SK-N-SH (cell line): ENCODE data around the gene GSG1L. TPM values are rescaled to one million over a fixed set of nuclear protein-coding genes. Genes with fewer than 3 reads are reported as not detected.

Experiments
- CTCF ChIA-PET: fragments of 300-600, 350-600 bp; formaldehyde crosslinking; extraction: SDS; loops from one replicate; lab custom pipeline; 2021; lab: Yijun Ruan, JAX
- POLR2A ChIA-PET: fragments of 350-600 bp; sonication (Branson Sonifier 250); formaldehyde crosslinking; extraction: SDS; loops from one replicate; lab custom pipeline; 2020; ENCODE audit warnings: antibody characterized with exemption, inconsistent platforms; lab: Yijun Ruan, JAX
- DNase-seq: peaks from one replicate; pipeline ENCODE4 v3.0.0; 2012
- H2AFZ ChIP-seq: fragments of 200-600 bp; sonication (generic); 2 replicates; pipeline ENCODE4 v1.8.1; 2016; ENCODE audit warnings: antibody characterized with exemption, mild to moderate bottlenecking, low read depth
- H3F3A ChIP-seq: fragments of 200-600 bp; sonication (generic); replicated peaks from 2 replicates; pipeline ENCODE3; 2016; ENCODE audit warnings: antibody characterized with exemption, mild to moderate bottlenecking; ENCODE audit not compliant: insufficient read depth
- H3K27ac ChIP-seq, 2 experiments: fragments of 200-500 bp in 1 of 2; fragments of 200-600 bp in 1 of 2; sonication (Bioruptor generic) in 1 of 2; sonication (generic), shearing (Covaris generic) in 1 of 2; 2 replicates each; pipeline versions ENCODE4 v1.5.1 to v1.6.1; 2014 to 2016; ENCODE audit warnings: low read depth in 2 of 2, inconsistent platforms in 1 of 2, low read length in 1 of 2, mild to moderate bottlenecking in 1 of 2, mixed read lengths in 1 of 2
- H3K27me3 ChIP-seq: fragments of 200-600 bp; sonication (generic), shearing (Covaris generic); 2 replicates; pipeline ENCODE4 v1.6.1; 2016; ENCODE audit warnings: mixed run types; ENCODE audit not compliant: insufficient read depth
- H3K36me3 ChIP-seq, 2 experiments: fragments of 200-500 bp in 1 of 2; fragments of 200-600 bp in 1 of 2; sonication (Bioruptor generic) in 1 of 2; sonication (generic) in 1 of 2; replicated peaks in 1 of 2; 2 replicates each; pipeline versions ENCODE3 to v1.5.1; 2014 to 2016; ENCODE audit warnings: low read length in 1 of 2, mild to moderate bottlenecking in 1 of 2; ENCODE audit not compliant: insufficient read depth in 2 of 2, control insufficient read depth in 1 of 2
- H3K4me1 ChIP-seq, 2 experiments: fragments of 200-500 bp in 1 of 2; fragments of 200-600 bp in 1 of 2; sonication (Bioruptor generic) in 1 of 2; sonication (generic), shearing (Covaris generic) in 1 of 2; 2 replicates each; pipeline versions ENCODE4 v1.5.1 to v1.6.1; 2014 to 2016; ENCODE audit warnings: low read depth in 1 of 2, low read length in 1 of 2, mixed run types in 1 of 2; ENCODE audit not compliant: insufficient read depth in 2 of 2, control insufficient read depth in 1 of 2
- H3K4me2 ChIP-seq: fragments of 200-600 bp; sonication (generic), shearing (Covaris generic); 2 replicates; pipeline ENCODE4 v1.6.1; 2017; ENCODE audit warnings: mixed run types
- H3K4me3 ChIP-seq, 2 experiments: fragments of 200-500 bp in 1 of 2; fragments of 200-600 bp in 1 of 2; sonication (Bioruptor generic) in 1 of 2; sonication (generic), shearing (Covaris generic) in 1 of 2; 2 replicates each; pipeline versions ENCODE4 v1.5.1 to v1.8.1; 2014 to 2016; ENCODE audit warnings: low read depth in 2 of 2, inconsistent platforms in 1 of 2, low read length in 1 of 2, mild to moderate bottlenecking in 1 of 2, mixed read lengths in 1 of 2, moderate library complexity in 1 of 2
- H3K79me2 ChIP-seq: fragments of 200-600 bp; sonication (generic); 2 replicates; pipeline ENCODE4 v1.8.1; 2017; ENCODE audit warnings: mild to moderate bottlenecking; ENCODE audit not compliant: insufficient read depth
- H3K9ac ChIP-seq: fragments of 200-600 bp; sonication (generic); 2 replicates; pipeline ENCODE4 v1.6.1; 2017; ENCODE audit warnings: mixed run types
- H3K9me2 ChIP-seq: fragments of 200-600 bp; sonication (generic); 2 replicates; pipeline ENCODE4 v1.6.1; 2017; ENCODE audit warnings: mixed run types
- H3K9me3 ChIP-seq: fragments of 200-600 bp; sonication (generic); 2 replicates; pipeline ENCODE4 v1.6.1; 2017; ENCODE audit warnings: mixed run types, mild to moderate bottlenecking, moderate library complexity
- H4K20me1 ChIP-seq: fragments of 200-600 bp; sonication (generic); 2 replicates; pipeline ENCODE4 v1.6.1; 2017; ENCODE audit warnings: mild to moderate bottlenecking, mixed run types; ENCODE audit not compliant: insufficient read depth
- ELF1 ChIP-seq: IDR thresholded peaks from 2 replicates; pipeline ENCODE4 v1.4.0; 2012
- EP300 ChIP-seq, 2 experiments: IDR thresholded peaks; 2 replicates each; pipeline versions ENCODE4 v1.4.0 to v1.6.1; 2012; ENCODE audit warnings: borderline replicate concordance in 1 of 2, low read depth in 1 of 2, low read length in 1 of 2
- EZH2phosphoT487 ChIP-seq: fragments of 200-600 bp; sonication (generic); IDR thresholded peaks from 2 replicates; pipeline ENCODE4 v1.6.1; 2017; ENCODE audit warnings: low read depth, mixed run types, mild to moderate bottlenecking, antibody characterized with exemption, moderate library complexity, borderline replicate concordance
- FOSL2 ChIP-seq: IDR thresholded peaks from 2 replicates; pipeline ENCODE4 v1.4.0; 2012; ENCODE audit warnings: low read depth, mild to moderate bottlenecking, moderate library complexity, borderline replicate concordance
- FOXJ3 ChIP-seq: sonication (generic); formaldehyde crosslinking; IDR thresholded peaks from 2 replicates; pipeline ENCODE4 v1.5.1; 2020; ENCODE audit warnings: mild to moderate bottlenecking, missing genetic modification reagents
- GABPA ChIP-seq: IDR thresholded peaks from 2 replicates; pipeline ENCODE4 v1.4.0; 2012; ENCODE audit warnings: low read depth, mild to moderate bottlenecking
- GATA2 ChIP-seq: sonication (generic); formaldehyde crosslinking; IDR thresholded peaks from 2 replicates; pipeline ENCODE4 v1.5.0; 2020; ENCODE audit warnings: mild to moderate bottlenecking, missing genetic modification reagents
- MEF2A ChIP-seq: IDR thresholded peaks from 2 replicates; pipeline ENCODE4 v1.4.0; 2012; ENCODE audit warnings: low read depth, borderline replicate concordance
- MXI1 ChIP-seq: IDR thresholded peaks from 2 replicates; pipeline ENCODE4 v1.6.1; 2012; ENCODE audit warnings: mild to moderate bottlenecking, low read depth, low read length, improper control_type of control experiment
- RCOR1 ChIP-seq: fragments of 150-350 bp; IDR thresholded peaks from 2 replicates; pipeline ENCODE4 v1.6.1; 2017; ENCODE audit warnings: antibody characterized with exemption, low read length
- SMC3 ChIP-seq: IDR thresholded peaks from 2 replicates; pipeline ENCODE4 v1.6.1; 2012; ENCODE audit warnings: low read depth, low read length, improper control_type of control experiment
- TAF1 ChIP-seq: IDR thresholded peaks from 2 replicates; pipeline ENCODE4 v1.6.1; 2012; ENCODE audit warnings: low read depth, mild to moderate bottlenecking, low read length, moderate library complexity, borderline replicate concordance
- TEAD4 ChIP-seq: IDR thresholded peaks from 2 replicates; pipeline ENCODE4 v1.4.0; 2012; ENCODE audit warnings: mild to moderate bottlenecking, borderline replicate concordance; ENCODE audit not compliant: insufficient read depth
- YY1 ChIP-seq: IDR thresholded peaks from 2 replicates; pipeline ENCODE4 v1.4.0; 2012; ENCODE audit warnings: low read depth, mild to moderate bottlenecking
- WGBS: methylation state at CpG from one replicate; pipeline ENCODE4 v1.1.6; 2017; ENCODE audit warnings: low lambda C conversion rate; 5-methylcytosine and 5-hydroxymethylcytosine counted together
- polyA plus RNA-seq, 3 experiments: library from polyadenylated mRNA; depleted of rRNA; stranded (reverse); fragments of >200 nt; gene quantifications; 2 replicates each; pipeline ENCODE4 v1.2.3, GENCODE V29; 2012
- TF ChIP-seq, protein P1 (sequence below): IDR thresholded peaks from 2 replicates; pipeline ENCODE4; 2012
- TF ChIP-seq, protein P2 (sequence below): IDR thresholded peaks from 2 replicates; pipeline ENCODE4 v1.4.0; 2012; ENCODE audit warnings: low read depth, borderline replicate concordance
- TF ChIP-seq, protein P3 (sequence below): IDR thresholded peaks from 2 replicates; pipeline ENCODE4 v1.4.0; 2012; ENCODE audit warnings: low read depth
- TF ChIP-seq, protein P4 (sequence below): fragments of 150-350 bp; IDR thresholded peaks from 2 replicates; pipeline ENCODE4 v1.6.1; 2016; ENCODE audit warnings: mild to moderate bottlenecking, low read depth, low read length
- TF ChIP-seq, protein P5 (sequence below): IDR thresholded peaks from 2 replicates; pipeline ENCODE4 v1.6.1; 2012; ENCODE audit warnings: mild to moderate bottlenecking, low read depth, low read length, moderate library complexity

The GSG1L gene
- polyA plus RNA-seq, 1 of the 3 experiments (the other 2 are of a cell fraction), result not detected

DNA sequence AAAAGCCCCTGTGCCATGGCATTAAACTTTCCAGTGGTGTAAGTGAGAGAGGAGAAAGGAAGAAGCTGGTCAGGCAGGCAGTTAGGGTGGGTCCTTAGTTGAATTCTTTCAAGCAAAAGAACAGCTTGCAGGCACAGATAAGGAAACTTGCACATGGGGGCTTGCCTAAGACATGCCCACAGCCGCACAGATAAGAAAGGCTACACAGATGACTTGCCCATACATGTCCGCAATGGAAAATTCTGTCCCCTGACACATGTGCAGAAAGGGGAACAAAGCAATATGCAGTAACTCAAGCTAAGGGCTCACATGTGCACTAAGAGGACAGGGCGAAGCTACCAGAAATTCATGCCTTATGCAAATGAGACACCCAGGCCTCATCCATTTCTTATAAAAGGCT is 69.9 kb downstream of the GSG1L start:
- H3K4me3 ChIP-seq, result no peak overlapping the region
- no peaks in the 10 kb centered on the region for H3F3A ChIP-seq
- H3K27me3 ChIP-seq, result no peaks in the 10 kb centered on the region
- ChIA-PET CTCF (interaction anchor here (1.5 to 1.7 kb wide), 2 partner anchors 21 to 77 kb away, joined by 4 to 6 read pairs; no protein-coding TSS in a partner anchor), POLR2A (no interaction called here)
- TF ChIP-seq, protein P1, sequence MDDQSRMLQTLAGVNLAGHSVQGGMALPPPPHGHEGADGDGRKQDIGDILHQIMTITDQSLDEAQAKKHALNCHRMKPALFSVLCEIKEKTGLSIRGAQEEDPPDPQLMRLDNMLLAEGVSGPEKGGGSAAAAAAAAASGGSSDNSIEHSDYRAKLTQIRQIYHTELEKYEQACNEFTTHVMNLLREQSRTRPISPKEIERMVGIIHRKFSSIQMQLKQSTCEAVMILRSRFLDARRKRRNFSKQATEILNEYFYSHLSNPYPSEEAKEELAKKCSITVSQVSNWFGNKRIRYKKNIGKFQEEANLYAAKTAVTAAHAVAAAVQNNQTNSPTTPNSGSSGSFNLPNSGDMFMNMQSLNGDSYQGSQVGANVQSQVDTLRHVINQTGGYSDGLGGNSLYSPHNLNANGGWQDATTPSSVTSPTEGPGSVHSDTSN, result no peak
- no peak for TF ChIP-seq SMC3
- no peak for TF ChIP-seq EP300 (IDR thresholded peaks at IDR 0.05; ENCODE audit: borderline replicate concordance in 1 of 2, low read depth in 1 of 2, low read length in 1 of 2)
- H4K20me1 ChIP-seq, result no peaks in the 10 kb centered on the region
- no peak overlapping the region for H3K9ac ChIP-seq
- H3K36me3 ChIP-seq, result no peaks in the 10 kb centered on the region
- no peak overlapping the region for H3K27ac ChIP-seq
- H3K4me1 ChIP-seq, result no peaks in the 10 kb centered on the region
- no peaks in the 10 kb centered on the region for H3K79me2 ChIP-seq
- H2AFZ ChIP-seq, result no peak overlapping the region
- no peaks in the 10 kb centered on the region for H3K9me2 ChIP-seq
- H3K4me2 ChIP-seq, result no peak overlapping the region
- H3K9me3 ChIP-seq, result no peaks in the 10 kb centered on the region
- DNase-seq, result no peak
- 66% methylated on average over 3 of the region's 3 CpGs for WGBS

DNA sequence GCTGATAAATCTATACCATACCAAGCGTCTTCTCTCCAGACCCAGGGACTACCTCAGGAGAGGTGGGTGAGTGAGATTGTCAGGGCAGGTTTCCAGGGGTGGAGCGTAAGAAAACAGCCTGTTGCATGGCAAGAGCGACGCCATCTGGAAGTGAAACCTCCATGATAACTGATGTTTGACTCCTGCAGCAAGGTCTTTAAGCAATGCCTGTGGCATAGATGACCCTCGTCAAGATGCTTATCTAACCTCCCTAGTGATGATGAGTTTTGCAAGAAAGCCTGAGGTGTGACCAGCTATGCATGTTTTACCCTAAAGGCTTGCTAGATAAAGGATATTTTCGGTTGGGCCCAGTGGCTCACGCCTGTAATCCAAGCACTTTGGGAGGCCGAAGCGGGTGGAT is 71.6 kb downstream of the GSG1L start:
- ChIA-PET CTCF (interaction anchor here (1.6 kb wide), 1 partner anchor 20 kb away, joined by 5 read pairs; no protein-coding TSS in a partner anchor), POLR2A (no interaction called here)
- Histone ChIP-seq H4K20me1 (no peaks in the 10 kb centered on the region), H3K36me3 (no peaks in the 10 kb centered on the region), H3K9ac (no peak overlapping the region), H3K27me3 (no peaks in the 10 kb centered on the region), H3K4me3 (no peak overlapping the region), H3K79me2 (no peaks in the 10 kb centered on the region), H3F3A (no peaks in the 10 kb centered on the region), H3K9me3 (no peaks in the 10 kb centered on the region), H3K4me2 (no peak overlapping the region), H2AFZ (no peak overlapping the region), H3K9me2 (no peaks in the 10 kb centered on the region), H3K27ac (no peak overlapping the region), H3K4me1 (no peaks in the 10 kb centered on the region)
- TF ChIP-seq FOXJ3 (CRISPR knock-in tag), result no peak
- no peak for TF ChIP-seq EZH2phosphoT487
- TF ChIP-seq, protein P2, sequence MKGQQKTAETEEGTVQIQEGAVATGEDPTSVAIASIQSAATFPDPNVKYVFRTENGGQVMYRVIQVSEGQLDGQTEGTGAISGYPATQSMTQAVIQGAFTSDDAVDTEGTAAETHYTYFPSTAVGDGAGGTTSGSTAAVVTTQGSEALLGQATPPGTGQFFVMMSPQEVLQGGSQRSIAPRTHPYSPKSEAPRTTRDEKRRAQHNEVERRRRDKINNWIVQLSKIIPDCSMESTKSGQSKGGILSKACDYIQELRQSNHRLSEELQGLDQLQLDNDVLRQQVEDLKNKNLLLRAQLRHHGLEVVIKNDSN, result no peak
- no peak for TF ChIP-seq TEAD4
- no peak for TF ChIP-seq GABPA
- TF ChIP-seq GATA2 (CRISPR knock-in tag), result no peak
- TF ChIP-seq ELF1, result no peak
- TF ChIP-seq TAF1, result no peak
- TF ChIP-seq MXI1, result no peak
- no peak for TF ChIP-seq YY1
- TF ChIP-seq, protein P3, sequence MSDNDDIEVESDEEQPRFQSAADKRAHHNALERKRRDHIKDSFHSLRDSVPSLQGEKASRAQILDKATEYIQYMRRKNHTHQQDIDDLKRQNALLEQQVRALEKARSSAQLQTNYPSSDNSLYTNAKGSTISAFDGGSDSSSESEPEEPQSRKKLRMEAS, result no peak
- TF ChIP-seq RCOR1, result no peak
- no peak for TF ChIP-seq EP300 (IDR thresholded peaks at IDR 0.05; ENCODE audit: borderline replicate concordance in 1 of 2, low read depth in 1 of 2, low read length in 1 of 2)
- no peak for TF ChIP-seq FOSL2
- TF ChIP-seq, protein P4, sequence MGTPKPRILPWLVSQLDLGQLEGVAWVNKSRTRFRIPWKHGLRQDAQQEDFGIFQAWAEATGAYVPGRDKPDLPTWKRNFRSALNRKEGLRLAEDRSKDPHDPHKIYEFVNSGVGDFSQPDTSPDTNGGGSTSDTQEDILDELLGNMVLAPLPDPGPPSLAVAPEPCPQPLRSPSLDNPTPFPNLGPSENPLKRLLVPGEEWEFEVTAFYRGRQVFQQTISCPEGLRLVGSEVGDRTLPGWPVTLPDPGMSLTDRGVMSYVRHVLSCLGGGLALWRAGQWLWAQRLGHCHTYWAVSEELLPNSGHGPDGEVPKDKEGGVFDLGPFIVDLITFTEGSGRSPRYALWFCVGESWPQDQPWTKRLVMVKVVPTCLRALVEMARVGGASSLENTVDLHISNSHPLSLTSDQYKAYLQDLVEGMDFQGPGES, result no peak
- TF ChIP-seq, protein P5, sequence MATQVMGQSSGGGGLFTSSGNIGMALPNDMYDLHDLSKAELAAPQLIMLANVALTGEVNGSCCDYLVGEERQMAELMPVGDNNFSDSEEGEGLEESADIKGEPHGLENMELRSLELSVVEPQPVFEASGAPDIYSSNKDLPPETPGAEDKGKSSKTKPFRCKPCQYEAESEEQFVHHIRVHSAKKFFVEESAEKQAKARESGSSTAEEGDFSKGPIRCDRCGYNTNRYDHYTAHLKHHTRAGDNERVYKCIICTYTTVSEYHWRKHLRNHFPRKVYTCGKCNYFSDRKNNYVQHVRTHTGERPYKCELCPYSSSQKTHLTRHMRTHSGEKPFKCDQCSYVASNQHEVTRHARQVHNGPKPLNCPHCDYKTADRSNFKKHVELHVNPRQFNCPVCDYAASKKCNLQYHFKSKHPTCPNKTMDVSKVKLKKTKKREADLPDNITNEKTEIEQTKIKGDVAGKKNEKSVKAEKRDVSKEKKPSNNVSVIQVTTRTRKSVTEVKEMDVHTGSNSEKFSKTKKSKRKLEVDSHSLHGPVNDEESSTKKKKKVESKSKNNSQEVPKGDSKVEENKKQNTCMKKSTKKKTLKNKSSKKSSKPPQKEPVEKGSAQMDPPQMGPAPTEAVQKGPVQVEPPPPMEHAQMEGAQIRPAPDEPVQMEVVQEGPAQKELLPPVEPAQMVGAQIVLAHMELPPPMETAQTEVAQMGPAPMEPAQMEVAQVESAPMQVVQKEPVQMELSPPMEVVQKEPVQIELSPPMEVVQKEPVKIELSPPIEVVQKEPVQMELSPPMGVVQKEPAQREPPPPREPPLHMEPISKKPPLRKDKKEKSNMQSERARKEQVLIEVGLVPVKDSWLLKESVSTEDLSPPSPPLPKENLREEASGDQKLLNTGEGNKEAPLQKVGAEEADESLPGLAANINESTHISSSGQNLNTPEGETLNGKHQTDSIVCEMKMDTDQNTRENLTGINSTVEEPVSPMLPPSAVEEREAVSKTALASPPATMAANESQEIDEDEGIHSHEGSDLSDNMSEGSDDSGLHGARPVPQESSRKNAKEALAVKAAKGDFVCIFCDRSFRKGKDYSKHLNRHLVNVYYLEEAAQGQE, result no peak
- TF ChIP-seq SMC3, result no peak
- no peak for TF ChIP-seq MEF2A
- WGBS, result 50% methylated on average over 9 of the region's 9 CpGs
- DNase-seq, result no peak
